Measurements from ENCODE around the gene KIRREL3.

Gene KIRREL3

GRCh38 chr11:126537492-126537891, 463.1 kb downstream of the KIRREL3 start:
- no peak for DNase-seq (ENCODE audit: low read depth, low spot score)

DNA sequence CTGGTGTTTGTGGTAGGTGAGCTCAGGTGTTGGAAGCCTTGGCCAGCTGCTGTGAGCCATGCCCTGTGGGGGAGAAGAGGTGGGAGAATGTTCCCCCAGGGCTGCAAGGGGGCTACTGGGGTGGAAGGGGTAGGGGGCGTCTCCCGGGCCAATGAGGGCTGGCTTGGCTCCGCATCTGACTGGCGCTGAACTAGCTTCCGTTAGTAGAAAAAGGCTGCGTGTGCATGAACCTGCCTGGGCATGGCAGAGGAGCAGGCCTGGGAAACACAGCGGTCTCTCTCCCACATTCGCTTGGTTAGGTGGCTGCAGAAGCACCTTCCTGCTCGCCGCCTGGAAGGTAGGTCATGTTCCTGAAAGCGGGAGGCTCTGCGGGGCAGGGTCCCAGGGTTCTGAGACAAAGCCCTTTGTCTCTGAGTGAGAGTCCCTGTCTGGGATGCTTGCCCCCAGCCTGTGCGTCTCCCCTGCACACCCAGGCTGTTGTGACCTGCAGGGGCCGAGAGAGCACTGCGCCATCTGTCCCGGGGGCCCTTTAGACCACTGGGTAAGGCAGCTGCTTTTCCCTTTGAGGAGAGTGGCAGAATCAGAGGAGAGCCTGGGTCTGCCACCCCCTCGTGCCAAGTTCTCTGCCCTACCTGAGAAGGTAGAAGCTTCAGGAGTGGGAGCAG, 466.3 kb downstream of the KIRREL3 start:
- no peak for DNase-seq (ENCODE audit: low read depth, low spot score)

GRCh38 chr11:126533560-126533959, 467.0 kb downstream of the KIRREL3 start:
- DNase-seq (ENCODE audit: low read depth, low spot score) = no peak

- DNase-seq (ENCODE audit: low read depth, low spot score) = no peak
Measured at GRCh38 chr11:126530416-126530815, 470.2 kb downstream of the KIRREL3 start.

GRCh38 chr11:126529037-126529436, 471.5 kb downstream of the KIRREL3 start:
- DNase-seq (ENCODE audit: low read depth, low spot score) = no peak

GRCh38 chr11:126528075-126528474, 472.5 kb downstream of the KIRREL3 start:
- no peak for DNase-seq (ENCODE audit: low read depth, low spot score)

- DNase-seq (ENCODE audit: low read depth, low spot score) = no peak
Measured at GRCh38 chr11:126527651-126528050, 472.9 kb downstream of the KIRREL3 start.

DNA sequence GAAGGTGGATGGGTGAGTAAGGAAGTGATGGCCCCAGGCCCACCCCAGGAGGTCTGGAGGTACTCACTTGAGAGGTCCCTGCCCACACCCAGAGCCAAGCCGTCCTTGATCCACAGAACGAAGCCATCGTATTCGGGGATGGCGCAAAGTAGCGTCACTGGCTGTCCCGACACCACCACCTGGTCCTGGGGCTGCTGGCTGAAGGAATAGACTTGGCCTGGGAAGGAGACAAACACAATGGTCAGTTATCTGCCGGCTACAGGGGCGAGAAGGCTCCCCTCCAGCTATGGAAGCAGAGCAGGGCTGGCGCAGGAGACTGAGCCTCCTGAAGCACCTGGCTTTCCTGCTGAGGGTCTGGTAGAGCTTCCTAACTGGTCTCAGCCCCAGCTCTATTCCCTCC, 474.1 kb downstream of the KIRREL3 start:
- no peak for DNase-seq (ENCODE audit: low read depth, low spot score)

- no peak for DNase-seq (ENCODE audit: low read depth, low spot score)
Measured at GRCh38 chr11:126525702-126526101, 474.9 kb downstream of the KIRREL3 start.

- DNase-seq (ENCODE audit: low read depth, low spot score) = no peak
Measured at GRCh38 chr11:126525216-126525615, 475.4 kb downstream of the KIRREL3 start.

GRCh38 chr11:126523441-126524205, 476.9 kb downstream of the KIRREL3 start:
- DNase-seq (ENCODE audit: low read depth, low spot score) = no peak

GRCh38 chr11:126522606-126523005, 478.0 kb downstream of the KIRREL3 start:
- DNase-seq (ENCODE audit: low read depth, low spot score) = no peak

GRCh38 chr11:126522152-126522551, 478.4 kb downstream of the KIRREL3 start:
- DNase-seq (ENCODE audit: low read depth, low spot score) = no peak

- DNase-seq (ENCODE audit: low read depth, low spot score) = no peak
Measured at GRCh38 chr11:126521196-126521595, 479.4 kb downstream of the KIRREL3 start.

- DNase-seq (ENCODE audit: low read depth, low spot score) = no peak
Measured at GRCh38 chr11:126519764-126520734, 480.5 kb downstream of the KIRREL3 start.

GRCh38 chr11:126518972-126519690, 481.4 kb downstream of the KIRREL3 start:
- no peak for DNase-seq (ENCODE audit: low read depth, low spot score)

GRCh38 chr11:126518071-126518971, 482.2 kb downstream of the KIRREL3 start:
- no peak for DNase-seq (ENCODE audit: low read depth, low spot score)

- no peak for DNase-seq (ENCODE audit: low read depth, low spot score)
Measured at GRCh38 chr11:126515501-126515900, 485.1 kb downstream of the KIRREL3 start.

GRCh38 chr11:126514061-126514693, 486.4 kb downstream of the KIRREL3 start:
- no peak for DNase-seq (ENCODE audit: low read depth, low spot score)

Measured in smooth muscle cell of the brain vasculature (primary cell).